GM19324 (cell line): ENCODE results near the gene EHF.

ENCODE experiments used
- ATAC-seq: cut with Tn5 transposase; IDR thresholded peaks from one replicate; pipeline ENCODE4 v1.9.1; 2021; ENCODE audit warnings: mild to moderate bottlenecking, moderate library complexity; ENCODE audit not compliant: unreplicated experiment, low FRiP score

EHF gene

GRCh38 chr11:34621876-34622275 lies 983 bp downstream of the EHF start:
- no peak for ATAC-seq

GRCh38 chr11:34623463-34623862 lies 2.6 kb downstream of the EHF start:
- ATAC-seq, result no peak

- ATAC-seq, result peak; percentile 65
Observed at GRCh38 chr11:34624069-34624468, 3.2 kb downstream of the EHF start.

GRCh38 chr11:34625576-34625975 lies 4.7 kb downstream of the EHF start:
- no peak for ATAC-seq

GRCh38 chr11:34626393-34626792 lies 5.5 kb downstream of the EHF start:
- no peak for ATAC-seq

GRCh38 chr11:34627197-34627596 lies 6.3 kb downstream of the EHF start:
- no peak for ATAC-seq

GRCh38 chr11:34629711-34630110 lies 8.8 kb downstream of the EHF start:
- no peak for ATAC-seq

- ATAC-seq, result no peak
Observed at GRCh38 chr11:34630544-34630943, 9.7 kb downstream of the EHF start.

- no peak for ATAC-seq
Observed at GRCh38 chr11:34631297-34631696, 10.4 kb downstream of the EHF start.

GRCh38 chr11:34631737-34632104 lies 10.8 kb downstream of the EHF start:
- ATAC-seq, result no peak

GRCh38 chr11:34632105-34632791 lies 11.4 kb downstream of the EHF start:
- ATAC-seq, result no peak

GRCh38 chr11:34633640-34633989 lies 12.7 kb downstream of the EHF start:
- no peak for ATAC-seq

GRCh38 chr11:34633990-34634693 lies 13.2 kb downstream of the EHF start:
- ATAC-seq, result peak; percentile 56

GRCh38 chr11:34634694-34635062 lies 13.8 kb downstream of the EHF start:
- ATAC-seq, result no peak

- no peak for ATAC-seq
Observed at GRCh38 chr11:34636127-34636526, 15.2 kb downstream of the EHF start.

GRCh38 chr11:34637303-34637702 lies 16.4 kb downstream of the EHF start:
- no peak for ATAC-seq

- no peak for ATAC-seq
Observed at GRCh38 chr11:34638897-34639296, 18.0 kb downstream of the EHF start.

- ATAC-seq, result no peak
Observed at GRCh38 chr11:34639545-34639944, 18.7 kb downstream of the EHF start.

GRCh38 chr11:34640050-34640923 lies 19.4 kb downstream of the EHF start:
- ATAC-seq, result peak; percentile 87

GRCh38 chr11:34640924-34641275 lies 20.0 kb downstream of the EHF start:
- ATAC-seq, result no peak

- no peak for ATAC-seq
Observed at GRCh38 chr11:34641456-34641855, 20.6 kb downstream of the EHF start.
